ENCODE measurements around the gene CHGA.

CHGA gene

GRCh38 chr14:92917956-92918355, 5.0 kb upstream of the CHGA start:
- no peak overlapping the region for H3K27ac ChIP-seq
- TF ChIP-seq CTCF (IDR thresholded peaks at IDR 0.05): no peak
- no peak for TF ChIP-seq ZFX (IDR thresholded peaks at IDR 0.05; ENCODE audit: borderline replicate concordance)

GRCh38 chr14:92920001-92920400, 2.9 kb upstream of the CHGA start:
- H3K27ac ChIP-seq: no peak overlapping the region
- no peak for TF ChIP-seq CTCF (IDR thresholded peaks at IDR 0.05)
- TF ChIP-seq ZFX (IDR thresholded peaks at IDR 0.05; ENCODE audit: borderline replicate concordance): no peak

DNA sequence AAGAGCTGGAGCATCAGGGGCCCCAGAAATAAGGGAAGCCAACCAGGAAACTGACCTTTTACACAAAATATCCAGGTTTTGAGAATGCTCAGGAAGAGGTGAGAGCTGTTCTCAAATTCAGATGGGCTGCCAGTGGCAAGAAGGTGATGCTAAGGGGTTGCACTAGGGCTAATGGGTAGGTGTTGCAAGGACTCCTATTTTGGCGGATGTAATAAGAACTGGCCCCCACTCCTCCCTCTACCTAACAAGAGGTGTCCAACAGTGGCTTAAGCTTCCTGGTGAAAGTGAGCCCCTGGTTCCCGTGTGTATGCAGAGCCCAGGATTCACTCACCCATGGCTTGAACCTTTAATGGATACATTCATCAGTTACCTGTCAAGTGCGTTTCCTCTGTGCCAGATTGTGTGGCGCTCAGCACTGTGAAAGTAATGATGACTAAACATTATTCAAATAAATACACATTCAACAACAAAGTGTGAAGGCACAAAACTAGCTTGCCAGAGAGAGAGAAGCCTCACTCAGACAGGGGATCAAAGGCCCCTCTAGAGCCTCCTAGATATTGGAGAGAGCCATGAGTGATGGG, 705 bp upstream of the CHGA start:
- TF ChIP-seq ZFX (IDR thresholded peaks at IDR 0.05; ENCODE audit: borderline replicate concordance) (no peak), CTCF (IDR thresholded peaks at IDR 0.05) (no peak)
- H3K27ac ChIP-seq: no peak overlapping the region

DNA sequence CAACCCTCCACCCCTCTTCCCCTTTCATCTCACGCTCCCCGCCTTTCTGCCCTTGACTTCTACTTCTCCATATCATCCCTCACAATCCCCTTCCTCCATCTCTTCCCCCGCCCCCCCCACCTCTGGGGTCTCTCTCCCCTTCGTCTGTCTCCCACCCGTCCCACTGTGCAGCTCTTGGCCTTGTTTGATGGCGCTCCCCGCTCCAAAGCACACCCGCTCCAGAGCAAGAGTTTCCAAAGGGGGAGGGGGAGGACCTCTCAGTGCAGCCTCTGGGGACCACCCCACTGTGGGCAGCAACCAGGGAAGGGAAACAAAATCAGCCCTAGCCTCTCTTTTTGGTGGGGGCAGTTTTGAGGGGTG, 774 bp downstream of the CHGA start:
- TF ChIP-seq CTCF (IDR thresholded peaks at IDR 0.05) (no peak), ZFX (IDR thresholded peaks at IDR 0.05; ENCODE audit: borderline replicate concordance) (no peak)

GRCh38 chr14:92924247-92924646, 1.3 kb downstream of the CHGA start:
- no peak overlapping the region for H3K27ac ChIP-seq
- TF ChIP-seq CTCF (IDR thresholded peaks at IDR 0.05) (no peak), ZFX (IDR thresholded peaks at IDR 0.05; ENCODE audit: borderline replicate concordance) (no peak)

More for the DNA sequence above, 774 bp downstream of the CHGA start:
- no peak overlapping the region for H3K27ac ChIP-seq

DNA sequence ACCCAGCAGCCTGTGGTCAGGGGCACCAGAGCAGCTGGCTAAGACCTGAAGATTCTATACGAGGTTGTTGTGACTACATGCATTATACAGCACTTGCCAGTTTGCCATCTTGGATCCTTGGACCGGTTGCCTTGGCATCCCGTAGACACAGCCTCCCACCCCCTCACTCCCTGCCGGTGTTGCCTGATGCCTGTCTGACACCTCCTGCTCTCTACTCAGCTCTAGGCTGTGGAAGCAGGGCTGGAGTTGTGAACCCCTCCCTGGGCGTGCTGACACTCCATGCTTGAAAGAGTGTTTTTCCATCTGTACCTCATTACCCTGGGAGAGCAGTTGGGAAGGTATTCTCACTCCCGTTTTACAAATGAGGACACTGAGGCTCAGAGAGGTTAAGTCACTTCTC, 2.5 kb downstream of the CHGA start:
- TF ChIP-seq ZFX (IDR thresholded peaks at IDR 0.05; ENCODE audit: borderline replicate concordance): no peak
- TF ChIP-seq CTCF (IDR thresholded peaks at IDR 0.05): no peak
- no peak overlapping the region for H3K27ac ChIP-seq

- H3K27ac ChIP-seq: no peak overlapping the region
- TF ChIP-seq ZFX (IDR thresholded peaks at IDR 0.05; ENCODE audit: borderline replicate concordance) (no peak), CTCF (IDR thresholded peaks at IDR 0.05) (no peak)
Observed at GRCh38 chr14:92926180-92926845, 3.4 kb downstream of the CHGA start.
